Measurements from ENCODE around the gene ZNF273. TPM values are rescaled to one million over a fixed set of nuclear protein-coding genes. Genes with fewer than 3 reads are reported as not detected.

Gene ZNF273
- total and polyA plus RNA-seq, 5 donors from 2014 or later: 3.9 to 6.6 (median 6.0) TPM

GRCh38 chr7:64882341-64883112, 20.5 kb upstream of the ZNF273 start:
- Mint-ChIP-seq H3K27me3 (peaks cover 34% of the 10 kb centered on the region), H3K9me3 (peaks cover 0 to 4% (median 2%) of the 10 kb centered on the region in 7 donors), H3K36me3 (no peaks in the 10 kb centered on the region), H3K4me1 (peaks cover 0 to 21% (median 2%) of the 10 kb centered on the region in 4 donors), H3K4me3 (peak overlapping the region in 3 of 4 donors; percentile 51 to 75 (median 55)), H3K27ac (peak overlapping the region in 1 of 3 donors; percentile 55)
- peaks cover 3% of the 10 kb centered on the region for H3K4me1 ChIP-seq (ENCODE audit: control insufficient read depth, insufficient read depth, low read length, poor library complexity, severe bottlenecking)
- no peak overlapping the region for H3K27ac ChIP-seq (ENCODE audit: insufficient read depth, low read length, poor library complexity, severe bottlenecking)
- no peaks in the 10 kb centered on the region for H3K9me3 ChIP-seq (ENCODE audit: control insufficient read depth in 2 of 2, low read length in 2 of 2)
- DNase-seq (no peak), ATAC-seq (ENCODE audit: low read depth in 2 of 2) (no peak)
- peaks cover 10% of the 10 kb centered on the region for H3K27me3 ChIP-seq (ENCODE audit: control insufficient read depth, insufficient read depth, low read length)
- no peak overlapping the region for H3K4me3 ChIP-seq (ENCODE audit: low read depth, low read length)
- no peaks in the 10 kb centered on the region for H3K36me3 ChIP-seq (ENCODE audit: control insufficient read depth, insufficient read depth, low read length)

GRCh38 chr7:64883113-64883905, 19.8 kb upstream of the ZNF273 start:
- Histone ChIP-seq H3K4me1 (ENCODE audit: control insufficient read depth, insufficient read depth, low read length, poor library complexity, severe bottlenecking) (peaks cover 9% of the 10 kb centered on the region), H3K27ac (ENCODE audit: insufficient read depth, low read length, poor library complexity, severe bottlenecking) (no peak overlapping the region), H3K27me3 (ENCODE audit: control insufficient read depth, insufficient read depth, low read length) (peaks cover 11% of the 10 kb centered on the region), H3K36me3 (ENCODE audit: control insufficient read depth, insufficient read depth, low read length) (no peaks in the 10 kb centered on the region), H3K4me3 (ENCODE audit: low read depth, low read length) (no peak overlapping the region), H3K9me3 (ENCODE audit: control insufficient read depth in 2 of 2, low read length in 2 of 2) (no peaks in the 10 kb centered on the region)
- Mint-ChIP-seq H3K27ac (no peak overlapping the region), H3K36me3 (no peaks in the 10 kb centered on the region), H3K4me3 (peak overlapping the region in 1 of 4 donors; percentile 55), H3K4me1 (peaks cover 0 to 19% (median 7%) of the 10 kb centered on the region in 4 donors), H3K9me3 (peaks cover 0 to 4% (median 2%) of the 10 kb centered on the region in 7 donors), H3K27me3 (peaks cover 39% of the 10 kb centered on the region)
- DNase-seq: no peak
- ATAC-seq (ENCODE audit: low read depth in 2 of 2): no peak

- no peaks in the 10 kb centered on the region for H3K36me3 Mint-ChIP-seq
- peaks cover 46% of the 10 kb centered on the region for H3K27me3 Mint-ChIP-seq
- H3K27ac ChIP-seq (ENCODE audit: insufficient read depth, low read length, poor library complexity, severe bottlenecking): no peak overlapping the region
- no peak overlapping the region for H3K27ac Mint-ChIP-seq
- peaks cover 0 to 25% (median 12%) of the 10 kb centered on the region in 4 donors for H3K4me1 Mint-ChIP-seq
- no peak overlapping the region for H3K4me3 ChIP-seq (ENCODE audit: low read depth, low read length)
- no peaks in the 10 kb centered on the region for H3K36me3 ChIP-seq (ENCODE audit: control insufficient read depth, insufficient read depth, low read length)
- H3K4me1 ChIP-seq (ENCODE audit: control insufficient read depth, insufficient read depth, low read length, poor library complexity, severe bottlenecking): peaks cover 19% of the 10 kb centered on the region
- no peaks in the 10 kb centered on the region for H3K9me3 ChIP-seq (ENCODE audit: control insufficient read depth in 2 of 2, low read length in 2 of 2)
- H3K4me3 Mint-ChIP-seq: no peak overlapping the region
- no peak for ATAC-seq (ENCODE audit: low read depth in 2 of 2)
- no peak for DNase-seq
- H3K27me3 ChIP-seq (ENCODE audit: control insufficient read depth, insufficient read depth, low read length): peaks cover 11% of the 10 kb centered on the region
- peaks cover 0 to 2% (median 2%) of the 10 kb centered on the region in 7 donors for H3K9me3 Mint-ChIP-seq
Measured at GRCh38 chr7:64884085-64884912, 18.8 kb upstream of the ZNF273 start.

- no peak overlapping the region for H3K4me3 Mint-ChIP-seq
- Histone ChIP-seq H3K36me3 (ENCODE audit: control insufficient read depth, insufficient read depth, low read length) (no peaks in the 10 kb centered on the region), H3K4me3 (ENCODE audit: low read depth, low read length) (no peak overlapping the region), H3K27me3 (ENCODE audit: control insufficient read depth, insufficient read depth, low read length) (peaks cover 11% of the 10 kb centered on the region), H3K4me1 (ENCODE audit: control insufficient read depth, insufficient read depth, low read length, poor library complexity, severe bottlenecking) (peaks cover 22% of the 10 kb centered on the region), H3K27ac (ENCODE audit: insufficient read depth, low read length, poor library complexity, severe bottlenecking) (no peak overlapping the region), H3K9me3 (ENCODE audit: control insufficient read depth in 2 of 2, low read length in 2 of 2) (no peaks in the 10 kb centered on the region)
- H3K4me1 Mint-ChIP-seq: peaks cover 0 to 27% (median 12%) of the 10 kb centered on the region in 4 donors
- peaks cover 49% of the 10 kb centered on the region for H3K27me3 Mint-ChIP-seq
- ATAC-seq (ENCODE audit: low read depth in 2 of 2) (no peak), DNase-seq (no peak)
- H3K27ac Mint-ChIP-seq: no peak overlapping the region
- peaks cover 0 to 2% (median 2%) of the 10 kb centered on the region in 7 donors for H3K9me3 Mint-ChIP-seq
- H3K36me3 Mint-ChIP-seq: no peaks in the 10 kb centered on the region
Measured at GRCh38 chr7:64884913-64885370, 18.1 kb upstream of the ZNF273 start.

GRCh38 chr7:64885520-64886240, 17.4 kb upstream of the ZNF273 start:
- peaks cover 22% of the 10 kb centered on the region for H3K4me1 ChIP-seq (ENCODE audit: control insufficient read depth, insufficient read depth, low read length, poor library complexity, severe bottlenecking)
- Mint-ChIP-seq H3K36me3 (no peaks in the 10 kb centered on the region), H3K4me1 (peaks cover 0 to 27% (median 12%) of the 10 kb centered on the region in 4 donors), H3K4me3 (no peak overlapping the region), H3K27me3 (peaks cover 55% of the 10 kb centered on the region), H3K27ac (no peak overlapping the region), H3K9me3 (peaks cover 0 to 2% (median 2%) of the 10 kb centered on the region in 7 donors)
- ATAC-seq (ENCODE audit: low read depth in 2 of 2) (no peak), DNase-seq (no peak)
- no peaks in the 10 kb centered on the region for H3K36me3 ChIP-seq (ENCODE audit: control insufficient read depth, insufficient read depth, low read length)
- no peaks in the 10 kb centered on the region for H3K9me3 ChIP-seq (ENCODE audit: control insufficient read depth in 2 of 2, low read length in 2 of 2)
- H3K27ac ChIP-seq (ENCODE audit: insufficient read depth, low read length, poor library complexity, severe bottlenecking): no peak overlapping the region
- H3K27me3 ChIP-seq (ENCODE audit: control insufficient read depth, insufficient read depth, low read length): peaks cover 15% of the 10 kb centered on the region
- H3K4me3 ChIP-seq (ENCODE audit: low read depth, low read length): no peak overlapping the region

- DNase-seq: no peak
- H3K4me3 Mint-ChIP-seq: peak overlapping the region in 1 of 4 donors; percentile 26
Measured at GRCh38 chr7:64886956-64887545, 16.0 kb upstream of the ZNF273 start.

More at GRCh38 chr7:64886956-64887545, 16.0 kb upstream of the ZNF273 start:
- Mint-ChIP-seq H3K4me1 (peaks cover 0 to 25% (median 12%) of the 10 kb centered on the region in 4 donors), H3K27me3 (peaks cover 58% of the 10 kb centered on the region), H3K9me3 (peaks cover 0 to 2% (median 2%) of the 10 kb centered on the region in 7 donors), H3K27ac (peak overlapping the region in 1 of 3 donors; percentile 8), H3K36me3 (no peaks in the 10 kb centered on the region)
- Histone ChIP-seq H3K36me3 (ENCODE audit: control insufficient read depth, insufficient read depth, low read length) (no peaks in the 10 kb centered on the region), H3K27me3 (ENCODE audit: control insufficient read depth, insufficient read depth, low read length) (peaks cover 19% of the 10 kb centered on the region), H3K4me1 (ENCODE audit: control insufficient read depth, insufficient read depth, low read length, poor library complexity, severe bottlenecking) (peaks cover 22% of the 10 kb centered on the region), H3K27ac (ENCODE audit: insufficient read depth, low read length, poor library complexity, severe bottlenecking) (no peak overlapping the region), H3K9me3 (ENCODE audit: control insufficient read depth in 2 of 2, low read length in 2 of 2) (no peaks in the 10 kb centered on the region), H3K4me3 (ENCODE audit: low read depth, low read length) (no peak overlapping the region)
- no peak for ATAC-seq (ENCODE audit: low read depth in 2 of 2)
